GM18511 (cell line): ENCODE measurements around the gene DLEC1.
"Not testable (repeated sequence)": the region's sequence is repeated elsewhere in the genome, so short reads cannot be mapped to it uniquely, and the experiment has no call there.

Source experiments
- ATAC-seq: cut with Tn5 transposase; IDR thresholded peaks from one replicate; pipeline ENCODE4 v1.9.1; 2021; ENCODE audit warnings: mild to moderate bottlenecking, moderate library complexity; ENCODE audit not compliant: unreplicated experiment

The DLEC1 gene

DNA sequence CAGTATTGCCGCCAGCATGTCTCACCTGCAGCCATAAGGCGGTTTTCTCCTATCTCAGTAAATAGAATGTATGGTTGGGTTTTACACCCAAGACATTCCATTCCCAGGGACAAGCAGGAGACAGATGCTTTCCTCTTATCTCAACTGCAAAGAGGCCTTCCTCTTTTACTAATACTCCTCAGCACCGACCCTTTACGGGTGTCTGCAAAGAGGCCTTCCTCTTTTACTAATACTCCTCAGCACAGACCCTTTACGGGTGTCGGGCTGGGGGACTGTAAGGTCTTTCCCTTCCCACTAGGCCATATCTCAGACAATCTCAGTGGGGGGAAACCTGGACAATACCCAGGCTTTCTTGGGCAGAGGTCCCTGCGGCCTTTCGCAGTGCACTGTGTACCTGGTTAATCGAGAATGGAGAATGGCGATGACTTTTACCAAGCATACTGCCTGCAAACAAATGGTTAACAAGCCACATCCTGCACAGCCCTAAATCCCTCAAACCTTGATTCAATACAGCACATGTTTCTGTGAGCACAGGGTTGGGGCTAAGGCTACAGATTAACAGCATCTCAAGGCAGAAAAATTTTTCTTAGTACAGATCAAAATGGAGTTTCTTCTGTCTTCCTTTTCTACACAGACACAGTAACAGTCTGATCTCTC lies 96.7 kb downstream of the DLEC1 start:
- not testable (repeated sequence) for ATAC-seq

DNA sequence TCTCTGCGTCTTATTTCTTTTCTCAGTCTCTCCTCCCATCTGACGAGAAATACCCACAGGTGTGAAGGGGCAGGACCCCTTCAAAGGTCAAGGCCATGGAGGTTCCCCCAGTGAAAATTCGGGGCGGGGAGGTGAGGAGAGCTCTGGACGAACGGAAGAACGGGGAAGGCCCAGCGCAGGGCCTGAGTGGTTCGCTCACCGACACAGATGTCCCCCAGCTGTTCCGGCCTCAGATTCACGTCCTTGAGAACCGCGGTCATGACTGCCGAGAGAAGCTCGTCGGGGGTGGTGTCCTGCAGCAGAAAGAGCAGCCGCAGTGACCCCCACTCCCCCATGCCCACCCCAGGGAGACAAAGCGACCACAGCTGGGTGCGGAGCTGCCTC lies 97.4 kb downstream of the DLEC1 start:
- peak; percentile 19 for ATAC-seq

DNA sequence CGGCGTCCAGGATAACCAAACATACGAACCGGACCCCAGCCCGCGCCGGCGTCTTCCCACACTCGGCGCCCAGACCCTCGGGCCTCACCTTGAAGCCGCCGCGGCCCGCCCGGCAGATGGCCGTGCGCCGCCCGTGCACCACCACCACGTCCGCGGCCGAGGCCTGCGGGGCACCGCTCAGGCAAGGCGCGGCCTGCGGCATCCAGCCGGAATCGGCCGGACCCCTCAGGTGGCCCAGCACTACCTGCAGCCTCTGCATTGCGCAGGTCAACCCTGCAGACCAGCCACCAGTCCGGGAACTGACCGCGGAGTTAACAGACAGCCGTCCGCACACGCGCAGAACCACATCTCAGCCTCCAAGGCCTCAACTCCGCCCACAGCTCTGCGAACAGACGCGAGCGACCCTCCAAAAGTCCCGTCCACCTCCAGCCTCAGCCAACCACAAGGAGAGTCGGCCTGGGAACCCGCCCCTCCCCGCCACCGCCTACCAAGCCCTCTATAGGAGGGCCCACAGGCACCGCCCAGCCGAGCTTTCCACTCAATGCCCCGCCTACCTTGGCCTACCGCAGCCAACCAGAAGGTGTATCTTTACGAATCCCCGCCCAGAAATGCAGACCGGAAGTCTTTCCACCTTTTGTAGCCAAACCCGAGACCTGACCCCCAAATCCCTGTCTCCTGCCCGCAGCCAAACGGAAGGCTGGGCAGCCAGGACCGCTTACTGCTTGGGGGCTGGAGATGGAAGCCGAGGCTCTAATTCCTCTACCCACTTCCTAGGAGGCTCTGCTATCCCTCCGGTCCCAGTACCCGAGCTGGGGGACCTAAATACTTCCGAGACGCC lies 98.0 kb downstream of the DLEC1 start, which contains the start of gene ACAA1:
TSS of gene ACAA1 (minus strand) at position 351 of the 838 bp plus-strand sequence. CDS start at position 259, 92 bp downstream.
- ATAC-seq: peak; percentile 87

DNA sequence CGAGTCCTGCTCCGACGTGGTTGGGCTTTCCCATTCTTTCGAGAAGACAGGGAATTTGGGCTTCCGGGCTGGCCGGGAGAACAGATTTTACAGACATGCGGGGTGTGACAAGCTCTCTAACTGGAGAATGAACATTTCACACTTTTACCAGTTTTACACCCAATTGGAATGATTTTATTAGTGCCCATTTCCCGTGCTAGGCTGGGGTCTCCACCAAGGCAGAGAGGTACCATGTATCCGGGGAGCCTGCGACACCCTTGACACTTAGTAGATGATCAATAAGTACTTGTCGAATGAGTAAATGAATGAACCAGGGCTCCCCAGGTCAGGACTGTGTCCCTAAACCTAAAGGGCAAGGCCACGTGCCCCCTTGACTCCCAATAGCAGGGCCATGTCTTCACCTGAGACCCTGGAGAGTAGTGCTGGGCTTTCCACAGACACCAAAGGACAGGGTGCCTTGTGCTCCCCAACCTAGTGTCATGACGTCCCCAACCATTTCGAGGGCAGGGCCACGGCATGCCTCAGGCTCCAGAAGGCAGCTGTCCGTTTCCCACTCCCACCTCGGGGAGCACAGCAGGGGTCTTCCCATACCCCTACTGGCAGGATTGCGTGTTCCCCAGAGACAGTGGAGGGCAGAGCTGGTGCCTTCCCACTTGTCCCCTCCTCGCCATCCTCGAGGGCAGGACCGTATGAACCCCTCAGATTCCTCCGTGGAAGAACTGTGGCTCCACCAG lies 98.8 kb downstream of the DLEC1 start:
- no peak for ATAC-seq

DNA sequence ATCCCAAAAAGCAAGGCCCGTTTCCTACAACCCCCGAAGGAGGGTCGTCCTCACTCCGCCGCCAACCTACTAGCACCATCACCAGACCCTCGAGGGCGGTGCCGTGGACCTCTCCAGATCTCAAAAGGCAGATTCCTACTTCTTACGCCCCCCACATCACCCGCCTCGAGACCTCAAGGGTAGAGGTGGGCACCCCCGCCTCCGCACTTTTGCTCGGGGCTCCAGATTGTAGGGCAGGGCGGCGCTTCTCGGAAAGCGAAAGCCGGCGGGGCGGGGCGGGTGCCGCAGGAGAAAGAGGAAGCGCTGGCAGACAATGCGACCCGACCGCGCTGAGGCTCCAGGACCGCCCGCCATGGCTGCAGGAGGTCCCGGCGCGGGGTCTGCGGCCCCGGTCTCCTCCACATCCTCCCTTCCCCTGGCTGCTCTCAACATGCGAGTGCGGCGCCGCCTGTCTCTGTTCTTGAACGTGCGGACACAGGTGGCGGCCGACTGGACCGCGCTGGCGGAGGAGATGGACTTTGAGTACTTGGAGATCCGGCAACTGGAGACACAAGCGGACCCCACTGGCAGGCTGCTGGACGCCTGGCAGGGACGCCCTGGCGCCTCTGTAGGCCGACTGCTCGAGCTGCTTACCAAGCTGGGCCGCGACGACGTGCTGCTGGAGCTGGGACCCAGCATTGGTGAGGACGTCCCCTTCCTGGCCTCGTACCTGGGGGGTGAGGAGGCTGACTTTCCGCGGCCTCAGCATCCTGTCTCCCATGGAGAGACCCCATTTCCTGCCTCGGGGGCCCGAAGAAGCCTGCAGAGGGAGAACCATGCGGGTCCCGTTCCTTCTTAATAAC lies 99.6 kb downstream of the DLEC1 start, which contains the start of gene MYD88:
TSS of gene MYD88 (plus strand) at position 313 of the 842 bp plus-strand sequence. CDS start at position 353, 40 bp downstream.
- peak; percentile 45 for ATAC-seq

DNA sequence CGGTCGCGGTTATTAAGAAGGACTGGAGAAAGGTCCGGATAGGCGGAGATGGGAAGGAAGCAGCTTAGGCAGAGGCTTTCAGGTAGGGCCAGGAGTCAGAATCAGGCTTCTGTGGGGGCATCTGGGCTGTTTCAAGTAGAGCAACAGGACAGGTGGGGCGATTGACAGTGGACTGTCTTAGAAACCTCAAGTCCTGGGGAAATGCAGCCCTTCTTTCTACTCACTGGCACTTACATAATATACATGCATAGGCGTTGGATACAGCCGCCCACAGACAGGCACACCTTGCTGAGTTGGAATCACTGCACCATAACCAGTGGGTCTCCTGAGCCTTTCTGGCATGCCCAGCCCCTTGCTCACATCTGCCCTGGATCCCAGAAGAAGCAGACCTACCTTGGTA lies 100.2 kb downstream of the DLEC1 start:
- no peak for ATAC-seq

DNA sequence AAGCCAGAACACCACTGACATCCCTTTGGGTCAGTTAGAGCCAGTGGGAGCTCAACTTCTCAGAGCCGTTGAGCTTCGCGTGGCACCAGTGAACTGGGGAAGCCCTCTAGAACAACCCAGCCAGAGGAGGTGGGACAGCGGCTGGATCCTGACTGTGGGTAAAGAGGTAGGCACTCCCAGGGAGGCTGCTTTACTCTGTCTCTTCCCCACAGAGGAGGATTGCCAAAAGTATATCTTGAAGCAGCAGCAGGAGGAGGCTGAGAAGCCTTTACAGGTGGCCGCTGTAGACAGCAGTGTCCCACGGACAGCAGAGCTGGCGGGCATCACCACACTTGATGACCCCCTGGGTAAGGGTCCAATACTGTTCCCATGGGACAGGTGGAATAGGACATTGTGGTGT lies 100.6 kb downstream of the DLEC1 start:
- no peak for ATAC-seq

DNA sequence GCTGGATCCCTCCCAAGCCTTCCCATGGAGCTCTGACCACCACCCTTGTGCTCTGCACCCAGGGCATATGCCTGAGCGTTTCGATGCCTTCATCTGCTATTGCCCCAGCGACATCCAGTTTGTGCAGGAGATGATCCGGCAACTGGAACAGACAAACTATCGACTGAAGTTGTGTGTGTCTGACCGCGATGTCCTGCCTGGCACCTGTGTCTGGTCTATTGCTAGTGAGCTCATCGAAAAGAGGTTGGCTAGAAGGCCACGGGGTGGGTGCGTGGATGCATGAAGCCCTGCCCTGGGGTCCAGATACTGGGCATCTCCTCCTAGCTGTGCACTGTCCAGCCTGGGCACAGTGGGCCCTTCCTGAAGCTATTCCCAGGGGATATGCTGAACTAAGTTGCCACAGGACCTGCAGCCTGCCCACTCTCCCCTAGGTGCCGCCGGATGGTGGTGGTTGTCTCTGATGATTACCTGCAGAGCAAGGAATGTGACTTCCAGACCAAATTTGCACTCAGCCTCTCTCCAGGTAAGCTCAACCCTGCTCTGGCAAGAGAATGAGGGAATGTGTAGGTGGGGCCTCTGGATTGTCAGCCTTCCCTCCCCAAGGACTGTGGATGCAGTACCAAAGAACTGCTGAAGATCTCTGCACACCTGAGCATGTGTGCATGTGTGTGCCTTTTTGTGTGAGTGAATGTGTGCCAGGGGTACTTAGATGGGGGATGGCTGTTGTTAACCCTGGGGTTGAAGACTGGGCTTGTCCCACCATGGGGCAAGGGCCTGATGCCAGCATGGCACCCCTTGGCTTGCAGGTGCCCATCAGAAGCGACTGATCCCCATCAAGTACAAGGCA lies 101.5 kb downstream of the DLEC1 start:
- no peak for ATAC-seq

DNA sequence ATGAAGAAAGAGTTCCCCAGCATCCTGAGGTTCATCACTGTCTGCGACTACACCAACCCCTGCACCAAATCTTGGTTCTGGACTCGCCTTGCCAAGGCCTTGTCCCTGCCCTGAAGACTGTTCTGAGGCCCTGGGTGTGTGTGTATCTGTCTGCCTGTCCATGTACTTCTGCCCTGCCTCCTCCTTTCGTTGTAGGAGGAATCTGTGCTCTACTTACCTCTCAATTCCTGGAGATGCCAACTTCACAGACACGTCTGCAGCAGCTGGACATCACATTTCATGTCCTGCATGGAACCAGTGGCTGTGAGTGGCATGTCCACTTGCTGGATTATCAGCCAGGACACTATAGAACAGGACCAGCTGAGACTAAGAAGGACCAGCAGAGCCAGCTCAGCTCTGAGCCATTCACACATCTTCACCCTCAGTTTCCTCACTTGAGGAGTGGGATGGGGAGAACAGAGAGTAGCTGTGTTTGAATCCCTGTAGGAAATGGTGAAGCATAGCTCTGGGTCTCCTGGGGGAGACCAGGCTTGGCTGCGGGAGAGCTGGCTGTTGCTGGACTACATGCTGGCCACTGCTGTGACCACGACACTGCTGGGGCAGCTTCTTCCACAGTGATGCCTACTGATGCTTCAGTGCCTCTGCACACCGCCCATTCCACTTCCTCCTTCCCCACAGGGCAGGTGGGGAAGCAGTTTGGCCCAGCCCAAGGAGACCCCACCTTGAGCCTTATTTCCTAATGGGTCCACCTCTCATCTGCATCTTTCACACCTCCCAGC lies 102.4 kb downstream of the DLEC1 start:
- ATAC-seq: no peak

DNA sequence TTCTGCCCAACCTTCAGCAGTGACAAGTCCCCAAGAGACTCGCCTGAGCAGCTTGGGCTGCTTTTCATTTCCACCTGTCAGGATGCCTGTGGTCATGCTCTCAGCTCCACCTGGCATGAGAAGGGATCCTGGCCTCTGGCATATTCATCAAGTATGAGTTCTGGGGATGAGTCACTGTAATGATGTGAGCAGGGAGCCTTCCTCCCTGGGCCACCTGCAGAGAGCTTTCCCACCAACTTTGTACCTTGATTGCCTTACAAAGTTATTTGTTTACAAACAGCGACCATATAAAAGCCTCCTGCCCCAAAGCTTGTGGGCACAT lies 102.9 kb downstream of the DLEC1 start:
- no peak for ATAC-seq

DNA sequence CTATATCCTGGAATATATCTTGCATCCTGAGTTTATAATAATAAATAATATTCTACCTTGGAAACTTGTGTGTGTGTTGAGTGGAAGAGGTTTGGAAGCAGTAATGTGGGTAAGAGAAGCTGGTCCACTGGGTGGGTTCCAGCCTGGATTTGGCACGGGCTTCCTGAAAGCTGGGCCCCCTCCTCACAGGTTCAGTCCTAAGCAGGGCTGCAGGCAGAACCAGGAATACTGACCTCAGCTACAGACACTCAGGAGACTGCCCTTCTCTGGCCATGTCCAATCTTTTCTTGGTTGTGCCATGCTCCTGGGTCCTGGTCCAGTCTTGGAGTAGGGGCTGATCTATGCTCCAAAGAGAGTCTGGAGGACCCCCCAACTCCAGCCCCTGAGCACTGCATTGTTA lies 104.0 kb downstream of the DLEC1 start:
- no peak for ATAC-seq

DNA sequence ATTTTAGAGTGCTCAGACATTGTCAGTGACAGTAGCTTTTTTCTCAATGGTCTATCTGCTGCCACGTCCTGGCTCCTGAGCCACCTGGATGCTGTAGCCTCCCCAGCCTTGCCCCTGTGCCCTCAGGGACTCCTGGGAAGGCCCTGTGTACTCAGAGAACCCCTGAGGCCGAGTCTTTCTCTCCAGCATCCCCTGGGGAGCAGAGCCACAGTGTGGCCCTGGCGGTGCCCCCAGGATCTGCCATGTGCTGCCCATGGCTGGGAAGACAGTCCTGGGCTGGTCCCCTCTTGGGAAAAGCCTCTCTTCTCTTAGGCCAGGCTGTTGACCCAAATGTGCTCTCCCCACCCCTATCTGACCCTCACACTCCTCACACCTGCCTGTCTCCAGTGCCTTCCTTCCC lies 104.5 kb downstream of the DLEC1 start:
- ATAC-seq: no peak

DNA sequence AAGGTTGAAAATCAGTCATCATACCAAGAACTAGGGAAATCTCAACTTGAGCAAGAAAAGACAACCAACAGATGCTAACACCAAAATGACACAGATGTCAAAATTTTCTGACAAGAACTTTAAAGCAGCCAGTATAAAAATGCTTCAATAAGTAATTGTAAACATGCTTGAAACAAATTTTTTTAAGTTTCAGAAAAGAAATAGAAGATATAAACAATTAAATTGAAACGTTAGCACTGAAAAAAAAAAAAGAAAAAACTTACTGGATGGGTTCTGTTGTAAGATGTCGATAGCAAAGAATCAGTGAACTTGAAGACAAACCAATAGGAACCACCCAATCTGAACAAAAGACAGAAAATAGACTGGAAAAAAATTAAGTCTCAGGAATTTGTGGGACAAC lies 107.5 kb downstream of the DLEC1 start:
- ATAC-seq: no peak

DNA sequence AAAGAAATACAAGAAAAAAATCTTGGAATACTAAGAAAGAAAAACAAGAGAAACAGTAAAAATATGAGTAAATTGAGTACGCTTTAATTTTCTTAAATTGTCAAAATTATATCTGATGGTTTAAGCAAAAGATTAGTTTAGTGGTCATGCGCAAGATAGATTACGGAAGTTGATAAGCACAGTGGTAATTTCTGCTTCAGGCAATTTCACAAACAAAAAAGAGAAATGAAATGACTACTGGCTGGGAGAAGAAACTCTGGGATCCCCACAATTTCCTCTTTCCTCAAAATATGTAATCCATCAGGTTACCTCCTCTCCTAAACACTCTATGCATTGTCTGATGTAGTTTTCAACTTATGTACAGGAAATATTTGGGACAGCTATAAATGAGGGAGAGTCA lies 108.4 kb downstream of the DLEC1 start:
- ATAC-seq: no peak

DNA sequence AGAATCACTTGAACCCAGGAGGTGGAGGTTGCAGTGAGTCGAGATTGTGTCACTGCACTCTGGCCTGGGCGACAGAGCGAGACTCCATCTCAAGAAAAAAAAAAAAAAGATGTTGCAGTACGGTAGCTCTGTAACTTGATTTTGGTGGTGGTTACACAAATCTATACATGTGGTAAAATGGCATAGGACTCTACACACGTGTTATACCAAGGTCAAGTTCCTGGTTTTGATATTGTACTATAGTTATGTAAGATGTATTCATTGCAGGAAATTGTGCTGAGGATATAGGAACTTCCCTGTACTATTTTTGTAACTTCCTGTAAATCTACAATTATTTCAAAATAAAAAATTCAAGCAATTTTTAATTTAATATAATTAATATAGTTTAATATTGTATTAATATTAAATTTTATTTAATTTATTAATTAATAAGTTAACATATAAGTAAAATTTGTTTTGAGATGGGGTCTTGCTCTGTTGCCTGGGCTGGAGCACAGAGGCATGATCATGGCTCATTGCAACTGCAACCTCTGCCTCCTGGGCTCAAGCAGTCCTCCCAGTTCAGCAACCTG lies 109.4 kb downstream of the DLEC1 start:
- no peak for ATAC-seq

DNA sequence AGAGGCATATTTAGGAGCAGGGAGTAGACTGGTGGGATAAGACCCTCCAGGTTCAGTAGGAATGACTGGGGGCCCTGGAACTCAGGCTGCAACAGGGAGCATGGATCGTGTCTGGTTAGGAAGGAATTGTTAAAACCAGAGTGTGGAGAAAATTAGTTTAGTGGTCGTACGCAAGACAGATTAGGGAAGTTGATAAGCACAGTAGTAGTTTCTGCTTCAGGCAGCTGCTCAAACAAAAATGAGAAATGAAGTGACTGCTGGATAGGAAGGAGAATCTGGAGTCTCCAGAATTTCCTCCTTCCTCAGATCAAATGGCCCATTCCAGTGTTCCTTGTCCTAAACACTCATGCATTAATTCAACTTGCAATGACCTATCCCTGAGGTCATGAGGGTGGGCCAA lies 110.7 kb downstream of the DLEC1 start:
- ATAC-seq: no peak

DNA sequence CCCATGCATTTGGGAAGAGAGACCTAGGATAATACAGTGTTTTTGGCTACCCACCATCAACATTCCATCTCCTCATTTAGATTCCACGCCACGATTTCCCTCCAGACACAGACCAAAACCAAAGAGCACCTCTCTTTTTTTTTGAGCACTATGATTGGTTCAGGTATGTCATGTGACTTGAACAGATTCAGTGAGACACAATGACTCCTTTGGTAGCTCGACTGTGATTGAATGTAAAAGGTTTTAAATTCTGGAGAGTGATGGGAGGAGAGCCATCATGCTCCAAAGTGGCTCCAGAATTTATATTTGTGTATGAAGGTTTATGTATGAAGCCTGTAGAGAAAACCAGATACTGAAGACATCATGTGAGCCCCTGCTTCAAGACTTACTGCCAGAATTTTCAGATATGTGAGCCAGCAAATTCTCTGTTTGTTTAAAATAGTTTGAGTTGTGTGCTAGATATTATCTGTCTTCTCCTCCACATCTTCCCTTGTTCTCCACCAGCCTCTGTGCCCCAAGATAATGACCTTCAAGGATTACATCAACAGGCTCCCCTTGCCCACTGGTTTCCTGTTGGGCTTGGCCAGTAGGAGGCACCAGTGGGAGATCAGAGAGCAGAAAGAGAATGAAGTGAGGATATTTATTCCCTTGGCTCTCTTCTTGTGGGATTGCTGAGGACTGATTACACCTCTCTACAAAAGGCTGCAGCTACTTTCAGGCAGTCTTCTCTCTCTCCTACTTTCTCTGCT lies 111.9 kb downstream of the DLEC1 start:
- no peak for ATAC-seq

DNA sequence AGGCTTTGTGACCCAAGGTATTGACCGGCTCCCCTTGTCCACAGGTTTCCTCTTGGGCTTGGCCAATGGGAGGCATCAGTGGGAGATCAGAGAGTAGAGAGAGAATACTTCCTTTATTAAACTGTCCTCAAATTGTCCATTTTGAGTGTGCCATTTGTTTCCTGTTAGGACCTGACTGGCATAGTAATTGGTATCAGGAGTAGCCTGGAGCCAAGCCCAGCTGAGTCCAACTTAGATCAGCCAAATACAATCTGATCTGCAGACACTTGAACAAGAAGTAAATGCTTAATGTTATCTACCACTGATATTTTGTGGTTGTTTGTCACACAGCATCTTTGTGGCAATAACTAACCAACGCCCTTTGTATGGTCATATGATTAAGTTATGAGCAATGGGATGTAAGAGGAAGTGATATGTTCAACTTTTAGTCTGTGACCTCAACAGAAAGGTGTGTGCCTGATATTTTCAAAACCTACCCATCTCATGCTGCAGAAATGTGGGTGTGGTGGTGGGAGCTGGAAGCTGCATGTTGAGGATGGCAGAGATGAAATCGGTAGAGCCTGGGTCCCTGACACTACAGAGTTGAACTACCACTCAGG lies 112.8 kb downstream of the DLEC1 start:
- no peak for ATAC-seq
